Measurements from ENCODE around the gene HTR5A.

Gene HTR5A

GRCh38 chr7:155103839-155104238 lies 33.7 kb downstream of the HTR5A start:
- Histone ChIP-seq H3K9me3 (ENCODE audit: low read depth, low read length) (no peaks in the 10 kb centered on the region), H3K36me3 (ENCODE audit: insufficient read depth, low read length) (no peaks in the 10 kb centered on the region), H3K4me3 (no peak overlapping the region), H3K9ac (ENCODE audit: insufficient read length) (no peak overlapping the region), H3K27ac (no peak overlapping the region)
- TF ChIP-seq FOXP2 (optimal IDR thresholded peaks at IDR 0.05; ENCODE audit: control extremely low read depth, extremely low read length, insufficient read depth), result no peak
- no peak for TF ChIP-seq POLR2AphosphoS5 (IDR thresholded peaks at IDR 0.05; ENCODE audit: borderline replicate concordance, low read depth, low read length)
- no peak for TF ChIP-seq EZH2 (IDR thresholded peaks at IDR 0.05)
- DNase-seq (ENCODE audit: low read depth, low spot score), result no peak

GRCh38 chr7:155104913-155105312 lies 34.8 kb downstream of the HTR5A start:
- H3K27ac ChIP-seq, result no peak overlapping the region
- H3K4me3 ChIP-seq, result no peak overlapping the region
- H3K9ac ChIP-seq (ENCODE audit: insufficient read length), result no peak overlapping the region
- DNase-seq (ENCODE audit: low read depth, low spot score), result no peak
- H3K36me3 ChIP-seq (ENCODE audit: insufficient read depth, low read length), result no peaks in the 10 kb centered on the region
- TF ChIP-seq EZH2 (IDR thresholded peaks at IDR 0.05), result no peak
- TF ChIP-seq FOXP2 (optimal IDR thresholded peaks at IDR 0.05; ENCODE audit: control extremely low read depth, extremely low read length, insufficient read depth), result no peak
- no peak for TF ChIP-seq POLR2AphosphoS5 (IDR thresholded peaks at IDR 0.05; ENCODE audit: borderline replicate concordance, low read depth, low read length)
- no peaks in the 10 kb centered on the region for H3K9me3 ChIP-seq (ENCODE audit: low read depth, low read length)

GRCh38 chr7:155106356-155106755 lies 36.2 kb downstream of the HTR5A start:
- Histone ChIP-seq H3K36me3 (ENCODE audit: insufficient read depth, low read length) (no peaks in the 10 kb centered on the region), H3K9me3 (ENCODE audit: low read depth, low read length) (no peaks in the 10 kb centered on the region), H3K4me3 (no peak overlapping the region), H3K27ac (no peak overlapping the region), H3K9ac (ENCODE audit: insufficient read length) (no peak overlapping the region)
- no peak for DNase-seq (ENCODE audit: low read depth, low spot score)
- TF ChIP-seq POLR2AphosphoS5 (IDR thresholded peaks at IDR 0.05; ENCODE audit: borderline replicate concordance, low read depth, low read length) (no peak), EZH2 (IDR thresholded peaks at IDR 0.05) (no peak), FOXP2 (optimal IDR thresholded peaks at IDR 0.05; ENCODE audit: control extremely low read depth, extremely low read length, insufficient read depth) (no peak)

GRCh38 chr7:155107126-155107525 lies 37.0 kb downstream of the HTR5A start:
- H3K36me3 ChIP-seq (ENCODE audit: insufficient read depth, low read length), result no peaks in the 10 kb centered on the region
- no peak overlapping the region for H3K9ac ChIP-seq (ENCODE audit: insufficient read length)
- TF ChIP-seq FOXP2 (optimal IDR thresholded peaks at IDR 0.05; ENCODE audit: control extremely low read depth, extremely low read length, insufficient read depth), result no peak
- TF ChIP-seq POLR2AphosphoS5 (IDR thresholded peaks at IDR 0.05; ENCODE audit: borderline replicate concordance, low read depth, low read length), result no peak
- no peak overlapping the region for H3K27ac ChIP-seq
- no peaks in the 10 kb centered on the region for H3K9me3 ChIP-seq (ENCODE audit: low read depth, low read length)
- DNase-seq (ENCODE audit: low read depth, low spot score), result no peak
- H3K4me3 ChIP-seq, result no peak overlapping the region

- no peak overlapping the region for H3K27ac ChIP-seq
- no peak for DNase-seq (ENCODE audit: low read depth, low spot score)
- no peak overlapping the region for H3K4me3 ChIP-seq
- H3K9ac ChIP-seq (ENCODE audit: insufficient read length), result no peak overlapping the region
- H3K36me3 ChIP-seq (ENCODE audit: insufficient read depth, low read length), result no peaks in the 10 kb centered on the region
- TF ChIP-seq POLR2AphosphoS5 (IDR thresholded peaks at IDR 0.05; ENCODE audit: borderline replicate concordance, low read depth, low read length) (no peak), FOXP2 (optimal IDR thresholded peaks at IDR 0.05; ENCODE audit: control extremely low read depth, extremely low read length, insufficient read depth) (no peak), EZH2 (IDR thresholded peaks at IDR 0.05) (no peak)
- H3K9me3 ChIP-seq (ENCODE audit: low read depth, low read length), result no peaks in the 10 kb centered on the region
These were observed 38.2 kb downstream of the HTR5A start for GRCh38 chr7:155108144-155108901.

- Histone ChIP-seq H3K4me3 (no peak overlapping the region), H3K9me3 (ENCODE audit: low read depth, low read length) (no peaks in the 10 kb centered on the region), H3K27ac (no peak overlapping the region), H3K9ac (ENCODE audit: insufficient read length) (no peak overlapping the region), H3K36me3 (ENCODE audit: insufficient read depth, low read length) (no peaks in the 10 kb centered on the region)
- TF ChIP-seq FOXP2 (optimal IDR thresholded peaks at IDR 0.05; ENCODE audit: control extremely low read depth, extremely low read length, insufficient read depth) (no peak), EZH2 (IDR thresholded peaks at IDR 0.05) (no peak)
- no peak for DNase-seq (ENCODE audit: low read depth, low spot score)
These were observed 39.0 kb downstream of the HTR5A start for GRCh38 chr7:155109121-155109520.

- no peak overlapping the region for H3K27ac ChIP-seq
- no peaks in the 10 kb centered on the region for H3K9me3 ChIP-seq (ENCODE audit: low read depth, low read length)
- TF ChIP-seq POLR2AphosphoS5 (IDR thresholded peaks at IDR 0.05; ENCODE audit: borderline replicate concordance, low read depth, low read length) (no peak), EZH2 (IDR thresholded peaks at IDR 0.05) (no peak), FOXP2 (optimal IDR thresholded peaks at IDR 0.05; ENCODE audit: control extremely low read depth, extremely low read length, insufficient read depth) (no peak)
- H3K9ac ChIP-seq (ENCODE audit: insufficient read length), result no peak overlapping the region
- no peak overlapping the region for H3K4me3 ChIP-seq
- H3K36me3 ChIP-seq (ENCODE audit: insufficient read depth, low read length), result no peaks in the 10 kb centered on the region
- no peak for DNase-seq (ENCODE audit: low read depth, low spot score)
These were observed 45.2 kb downstream of the HTR5A start for GRCh38 chr7:155115288-155115687.

GRCh38 chr7:155119801-155120382 lies 49.8 kb downstream of the HTR5A start:
- no peak overlapping the region for H3K9ac ChIP-seq (ENCODE audit: insufficient read length)
- TF ChIP-seq FOXP2 (optimal IDR thresholded peaks at IDR 0.05; ENCODE audit: control extremely low read depth, extremely low read length, insufficient read depth) (no peak), POLR2AphosphoS5 (IDR thresholded peaks at IDR 0.05; ENCODE audit: borderline replicate concordance, low read depth, low read length) (no peak), EZH2 (IDR thresholded peaks at IDR 0.05) (no peak)
- DNase-seq (ENCODE audit: low read depth, low spot score), result no peak

More at GRCh38 chr7:155119801-155120382, 49.8 kb downstream of the HTR5A start:
- H3K27ac ChIP-seq, result no peak overlapping the region
- H3K36me3 ChIP-seq (ENCODE audit: insufficient read depth, low read length), result no peaks in the 10 kb centered on the region
- no peaks in the 10 kb centered on the region for H3K9me3 ChIP-seq (ENCODE audit: low read depth, low read length)
- H3K4me3 ChIP-seq, result no peak overlapping the region

Data from SK-N-MC (cell line).